Medulla oblongata (tissue), 1 donor: ENCODE data around the gene DAPP1.
A peak's percentile ranks its signal among the peaks of the same experiment; 100 is the strongest.
"Not testable (repeated sequence)": the region's sequence is repeated elsewhere in the genome, so short reads cannot be mapped to it uniquely, and the experiment has no call there.

ENCODE experiments used
- DNase-seq: peaks from one replicate; pipeline ENCODE4 v3.0.0-alpha.2; 2015; ENCODE audit errors: extremely low spot score

The DAPP1 gene

GRCh38 chr4:99824070-99824599, 7.5 kb downstream of the DAPP1 start:
- no peak for DNase-seq

DNA sequence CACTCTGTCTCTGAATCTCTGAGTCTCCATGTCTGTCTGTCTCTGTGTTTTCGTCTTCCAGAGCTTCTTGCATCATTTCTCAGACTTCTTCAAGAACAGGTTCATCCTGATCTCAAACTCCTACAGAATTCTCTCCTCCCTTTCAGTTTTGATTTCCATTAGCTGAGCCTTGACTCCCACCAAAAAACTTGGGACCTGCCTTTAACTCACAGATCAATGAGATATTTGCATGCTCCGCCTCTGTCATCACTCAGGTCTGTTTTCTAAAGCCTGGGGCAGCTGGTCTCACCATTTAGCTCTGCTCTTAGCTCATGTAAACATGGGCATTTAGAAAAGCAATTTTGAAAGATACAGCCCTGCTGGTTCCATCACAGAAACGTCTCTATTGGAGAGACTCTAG, 8.6 kb downstream of the DAPP1 start:
- no peak for DNase-seq

DNA sequence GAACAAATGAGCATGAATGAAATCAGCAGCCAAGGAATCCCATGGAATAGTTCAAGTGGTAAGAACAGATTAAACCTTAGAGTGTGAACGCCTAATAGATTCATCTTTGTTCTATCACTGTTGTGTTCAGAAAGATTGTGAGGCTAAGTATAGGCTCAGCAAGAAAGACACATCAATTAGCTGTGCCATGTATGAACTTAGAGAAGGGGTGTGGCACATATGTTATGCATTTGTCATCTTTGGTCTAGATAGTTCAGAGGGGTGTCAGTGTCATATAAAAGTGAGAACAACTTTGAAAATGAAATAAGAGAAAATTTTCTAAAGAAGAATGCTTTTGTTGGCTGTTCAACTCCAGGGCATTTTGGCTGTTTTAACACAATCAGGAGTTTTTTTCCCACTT, 9.4 kb downstream of the DAPP1 start:
- DNase-seq: no peak

DNA sequence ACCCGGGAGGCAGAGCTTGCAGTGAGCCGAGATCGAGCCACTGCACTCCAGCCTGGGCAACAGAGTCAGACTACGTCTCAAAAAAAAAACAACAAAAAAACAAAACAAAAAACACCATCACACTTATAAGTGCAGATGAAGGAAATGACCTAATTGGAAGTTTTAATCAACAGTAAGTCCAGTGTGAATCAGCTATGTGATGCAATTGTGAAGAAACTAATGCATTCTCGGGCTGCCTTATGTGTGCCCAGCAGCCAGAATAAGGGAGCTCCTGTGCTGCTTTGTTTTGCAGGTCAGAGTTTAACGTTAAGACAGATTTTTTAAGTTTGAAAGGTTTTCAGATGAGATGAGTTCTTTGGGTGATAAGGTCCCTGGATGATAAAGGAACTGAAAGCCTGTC, 10.8 kb downstream of the DAPP1 start:
- no peak for DNase-seq

- DNase-seq: no peak
Measured at GRCh38 chr4:99827857-99828256, 11.2 kb downstream of the DAPP1 start.

DNA sequence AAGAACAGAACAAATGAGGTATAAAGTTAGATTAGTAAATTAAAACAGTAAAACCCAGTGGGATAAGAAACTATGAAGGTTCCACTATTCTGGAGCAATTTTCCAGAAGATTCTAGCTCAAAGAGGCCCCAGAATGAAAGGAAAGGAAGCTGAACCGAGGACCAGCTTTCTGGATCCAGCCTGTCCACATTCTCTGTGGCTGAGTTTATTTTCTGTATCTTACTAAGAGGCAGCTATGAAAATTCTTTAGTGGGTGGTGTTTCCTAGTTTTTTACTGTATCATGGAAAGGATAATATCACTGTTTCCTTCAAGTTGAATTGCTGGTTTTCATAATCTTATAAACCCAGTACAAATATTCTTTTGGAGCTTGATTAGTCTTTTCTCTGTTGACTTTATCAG, 11.8 kb downstream of the DAPP1 start:
- no peak for DNase-seq

- not testable (repeated sequence) for DNase-seq
Measured at GRCh38 chr4:99830051-99830450, 13.4 kb downstream of the DAPP1 start.

GRCh38 chr4:99832321-99832720, 15.7 kb downstream of the DAPP1 start:
- DNase-seq: no peak

DNA sequence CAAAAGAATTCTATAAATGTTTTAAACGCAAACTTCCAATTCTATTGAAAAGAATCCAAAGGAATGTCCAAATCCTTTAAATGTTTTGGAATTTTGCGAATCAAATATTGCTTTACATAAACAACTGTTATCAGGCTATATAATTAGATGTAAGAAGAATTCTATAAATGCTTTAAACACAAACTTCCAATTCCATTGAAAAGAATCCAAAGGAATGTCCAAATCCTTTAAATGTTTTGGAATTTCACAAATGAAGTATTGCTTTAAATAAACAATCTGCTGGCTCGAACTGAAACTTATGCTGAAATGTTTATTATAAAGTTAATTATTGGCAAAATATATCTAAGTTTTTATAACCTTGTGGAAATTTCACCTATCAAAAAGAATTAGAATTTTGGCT, 16.1 kb downstream of the DAPP1 start:
- no peak for DNase-seq

DNA sequence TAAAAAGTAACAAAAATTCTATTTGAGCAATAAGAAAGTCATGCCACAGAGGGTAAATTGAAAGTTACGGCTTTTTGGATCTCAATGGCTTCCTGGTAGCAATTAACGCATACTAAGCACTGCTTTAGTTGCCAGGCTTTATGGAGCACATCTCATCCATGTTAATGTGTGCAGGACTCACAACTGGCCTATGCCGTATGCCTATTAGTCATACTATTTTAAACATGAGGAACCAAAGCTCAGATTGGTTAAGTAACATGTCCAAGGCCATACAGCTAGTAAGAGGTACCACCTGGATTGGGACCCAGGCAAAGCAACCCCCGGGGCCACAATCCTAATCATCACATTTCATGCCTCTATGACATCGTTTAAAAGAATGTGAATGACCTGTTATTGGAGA, 17.1 kb downstream of the DAPP1 start:
- no peak for DNase-seq

GRCh38 chr4:99834569-99834968, 17.9 kb downstream of the DAPP1 start:
- DNase-seq: no peak

DNA sequence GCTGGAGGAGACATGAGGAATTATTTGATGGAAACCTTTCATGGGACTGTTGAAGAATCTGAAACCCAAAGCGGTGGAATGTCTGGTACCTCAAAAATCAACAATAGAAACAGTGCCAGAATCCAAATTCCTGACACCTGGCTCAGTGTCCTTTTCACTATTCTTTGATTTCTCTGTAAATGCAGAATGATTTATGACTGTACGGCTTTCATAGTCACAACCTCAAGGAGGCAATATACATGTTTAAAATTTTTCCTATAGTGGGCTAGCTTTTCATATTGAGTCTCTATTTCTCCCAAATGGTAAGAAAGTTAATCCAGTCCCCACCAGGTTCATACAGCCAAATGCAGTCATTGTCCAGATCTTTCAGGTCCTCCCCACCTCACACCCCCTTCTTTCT, 19.3 kb downstream of the DAPP1 start:
- DNase-seq: no peak

GRCh38 chr4:99838927-99839326, 22.3 kb downstream of the DAPP1 start:
- no peak for DNase-seq

DNA sequence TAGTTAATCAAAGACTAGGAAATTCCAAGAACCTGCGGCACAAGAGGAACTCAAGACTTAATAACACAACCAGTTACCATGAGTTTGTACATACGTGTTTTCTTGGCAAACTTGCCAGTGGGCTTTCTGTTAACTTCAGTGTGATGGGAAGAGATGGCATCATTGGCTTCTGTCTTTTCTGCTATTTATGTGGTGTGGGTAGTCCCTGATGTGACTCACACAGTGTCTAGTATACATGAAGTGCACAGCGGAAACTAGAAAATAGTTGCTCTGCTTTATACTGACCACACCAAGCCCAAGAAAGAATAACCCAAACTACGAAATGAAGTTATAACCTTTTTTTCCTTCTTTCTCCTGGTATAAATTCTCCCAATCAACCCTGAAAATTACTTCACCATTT, 24.5 kb downstream of the DAPP1 start:
- DNase-seq: no peak

GRCh38 chr4:99843413-99843812, 26.8 kb downstream of the DAPP1 start:
- DNase-seq: no peak

DNA sequence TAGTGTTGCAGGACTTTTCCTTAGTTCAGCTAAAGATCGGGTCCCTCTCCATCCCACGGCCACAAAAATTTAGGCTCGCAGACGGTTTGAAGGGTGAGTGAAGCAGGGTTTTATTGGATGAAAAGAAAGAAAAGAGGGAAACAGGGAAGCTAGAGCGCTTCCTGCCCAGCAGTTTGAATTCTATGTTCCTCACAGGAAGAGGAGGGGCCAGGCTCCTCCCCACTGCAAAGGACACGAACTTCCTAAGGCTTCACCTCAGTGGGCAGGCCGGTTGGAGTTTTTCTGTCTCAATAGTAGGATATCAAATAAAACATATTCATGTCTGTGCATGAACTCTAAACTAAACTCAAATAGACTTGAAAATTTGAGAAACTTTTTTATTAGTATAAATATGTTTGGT, 27.4 kb downstream of the DAPP1 start:
- DNase-seq: no peak

GRCh38 chr4:99845179-99845578, 28.6 kb downstream of the DAPP1 start:
- no peak for DNase-seq

GRCh38 chr4:99845708-99846469, 29.3 kb downstream of the DAPP1 start:
- no peak for DNase-seq

DNA sequence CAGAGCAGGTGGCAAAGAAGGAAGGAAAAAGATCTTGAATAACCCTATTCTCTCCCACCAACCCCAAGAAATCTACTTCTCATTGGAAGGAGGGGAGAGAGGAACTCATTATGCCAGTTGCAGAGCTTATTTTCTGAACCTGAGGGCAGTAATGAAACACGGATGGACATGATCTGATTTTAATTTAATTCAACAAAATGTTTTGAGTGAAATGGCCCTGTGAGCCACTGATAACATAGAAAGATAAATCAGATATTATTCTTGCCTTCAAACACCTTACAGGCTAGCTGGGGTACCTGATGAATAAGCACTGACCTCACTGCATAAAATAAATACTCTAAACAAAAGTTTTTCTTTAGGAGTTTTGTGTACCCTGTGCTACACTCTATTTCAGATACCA, 30.3 kb downstream of the DAPP1 start:
- no peak for DNase-seq

DNA sequence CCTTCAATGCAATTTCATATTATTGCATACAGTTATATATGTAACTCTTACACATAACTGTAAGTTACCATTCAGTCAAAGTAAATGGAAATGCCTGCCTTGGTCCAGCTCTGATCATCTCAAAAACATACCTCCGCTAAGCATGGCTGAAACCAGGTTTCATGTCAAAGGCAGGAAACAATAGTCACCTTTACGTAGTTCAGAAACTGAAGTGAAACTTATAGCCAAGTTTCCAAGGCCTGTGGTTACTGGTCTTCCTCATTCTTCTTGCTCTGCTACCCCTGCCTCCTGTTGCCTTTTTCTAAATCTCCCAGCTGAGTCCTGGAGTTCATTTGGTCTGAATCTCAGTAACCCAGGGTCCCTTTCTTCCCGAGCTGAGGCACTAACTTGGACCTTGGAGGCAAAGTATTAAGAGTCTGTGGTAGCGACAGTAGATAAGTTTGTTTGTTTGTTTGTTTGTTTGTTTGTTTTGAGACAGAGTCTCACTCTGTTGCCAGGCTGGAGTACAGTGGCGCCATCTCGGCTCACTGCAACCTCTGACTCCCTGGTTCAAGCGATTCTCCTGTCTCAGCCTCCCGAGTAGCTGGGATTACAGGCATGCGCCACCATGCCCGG, 30.8 kb downstream of the DAPP1 start:
- peak; percentile 27 for DNase-seq

DNA sequence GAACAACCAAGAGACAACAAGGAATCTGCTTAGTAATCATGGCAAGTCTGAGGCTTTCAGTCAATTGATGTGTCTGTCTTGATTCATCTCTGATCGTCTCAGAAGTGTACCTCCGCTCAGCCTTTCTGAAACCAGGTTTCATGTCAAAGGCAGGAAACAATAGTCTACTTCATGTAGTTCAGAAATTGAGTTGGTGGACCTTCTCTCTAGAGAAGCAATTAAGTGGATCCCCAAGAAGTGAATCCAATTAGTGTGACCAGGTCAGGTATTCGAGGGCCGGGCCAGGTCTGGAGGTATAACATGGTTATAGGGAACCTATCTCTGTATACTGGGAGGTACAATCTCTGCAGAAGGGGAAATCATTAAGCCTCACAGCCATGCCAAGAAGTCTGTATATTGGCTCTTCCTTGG, 32.0 kb downstream of the DAPP1 start:
- DNase-seq: no peak

DNA sequence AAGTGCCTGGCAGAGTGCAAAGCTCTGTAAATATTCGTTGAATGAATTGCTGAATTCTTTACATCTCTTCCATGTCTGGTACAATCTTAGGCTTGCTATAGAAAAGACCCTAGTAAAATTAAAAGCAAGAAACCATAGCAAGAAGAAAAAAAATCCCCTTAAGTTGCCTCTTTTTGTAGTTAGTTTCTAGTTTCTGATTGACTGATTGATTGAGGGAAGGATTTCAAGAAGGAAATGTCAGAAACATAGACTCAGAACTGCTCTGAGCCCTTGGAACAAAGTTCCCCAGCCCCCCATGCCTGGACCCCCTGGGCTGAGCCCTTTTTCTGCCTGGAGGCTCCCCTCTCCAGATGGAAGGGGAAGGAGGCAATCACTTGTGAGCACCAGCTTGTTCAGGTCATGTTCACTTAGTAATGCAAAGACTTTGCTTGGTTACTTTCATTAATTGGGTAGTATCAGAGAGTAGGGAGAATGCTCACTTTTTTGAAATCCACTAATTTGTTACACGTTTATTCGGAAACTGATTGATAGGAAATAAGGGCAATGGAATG, 35.6 kb downstream of the DAPP1 start:
- DNase-seq: no peak

- no peak for DNase-seq
Measured at GRCh38 chr4:99853190-99853589, 36.6 kb downstream of the DAPP1 start.
